Measurements from ENCODE around the gene ESYT2.

Gene ESYT2

GRCh38 chr7:158821171-158822031, 7.9 kb downstream of the ESYT2 start:
- DNase-seq = no peak

- no peak for DNase-seq
Measured at GRCh38 chr7:158820656-158821055, 8.7 kb downstream of the ESYT2 start.

- peak; percentile 33 for DNase-seq
Measured at GRCh38 chr7:158819571-158820203, 9.6 kb downstream of the ESYT2 start.

- peak; percentile 76 for DNase-seq
Measured at GRCh38 chr7:158818325-158819213, 10.7 kb downstream of the ESYT2 start.

- DNase-seq = no peak
Measured at GRCh38 chr7:158816995-158817394, 12.3 kb downstream of the ESYT2 start.

GRCh38 chr7:158816271-158816670, 13.0 kb downstream of the ESYT2 start:
- DNase-seq = no peak

- DNase-seq = no peak
Measured at GRCh38 chr7:158815800-158816128, 13.5 kb downstream of the ESYT2 start.

GRCh38 chr7:158815083-158815799, 14.1 kb downstream of the ESYT2 start:
- DNase-seq = no peak

- no peak for DNase-seq
Measured at GRCh38 chr7:158814637-158815036, 14.7 kb downstream of the ESYT2 start.

- peak; percentile 45 for DNase-seq
Measured at GRCh38 chr7:158812684-158813083, 16.6 kb downstream of the ESYT2 start.

GRCh38 chr7:158811894-158812293, 17.4 kb downstream of the ESYT2 start:
- no peak for DNase-seq

GRCh38 chr7:158811461-158811860, 17.8 kb downstream of the ESYT2 start:
- DNase-seq = peak; percentile 52

- DNase-seq = no peak
Measured at GRCh38 chr7:158810846-158811245, 18.5 kb downstream of the ESYT2 start.

GRCh38 chr7:158809596-158809995, 19.7 kb downstream of the ESYT2 start:
- DNase-seq = no peak

GRCh38 chr7:158808126-158808525, 21.2 kb downstream of the ESYT2 start:
- no peak for DNase-seq

- no peak for DNase-seq
Measured at GRCh38 chr7:158805937-158806336, 23.4 kb downstream of the ESYT2 start.

- DNase-seq = no peak
Measured at GRCh38 chr7:158805414-158805813, 23.9 kb downstream of the ESYT2 start.

- DNase-seq = peak; percentile 14
Measured at GRCh38 chr7:158804335-158804734, 25.0 kb downstream of the ESYT2 start.

- DNase-seq = no peak
Measured at GRCh38 chr7:158803367-158803969, 25.8 kb downstream of the ESYT2 start.

- DNase-seq = no peak
Measured at GRCh38 chr7:158802535-158803366, 26.6 kb downstream of the ESYT2 start.

GRCh38 chr7:158798741-158799140, 30.6 kb downstream of the ESYT2 start:
- no peak for DNase-seq

Data from stimulated activated naive CD4-positive, alpha-beta T cell treated with Interleukin-2 at 50 U/mL for 16 hours (primary cell).